Stimulated activated CD4-positive, alpha-beta T cell treated with anti-CD3 and anti-CD28 coated beads, Interleukin-4, amount 100 ng/mL, for 24 hours (primary cell): Measurements from ENCODE around the gene C2orf68.
"Not testable (repeated sequence)": the region's sequence is repeated elsewhere in the genome, so short reads cannot be mapped to it uniquely, and the experiment has no call there.

ENCODE experiments used
- DNase-seq: peaks from one replicate; pipeline ENCODE4 v3.0.0-alpha.2; 2020

Gene C2orf68

DNA sequence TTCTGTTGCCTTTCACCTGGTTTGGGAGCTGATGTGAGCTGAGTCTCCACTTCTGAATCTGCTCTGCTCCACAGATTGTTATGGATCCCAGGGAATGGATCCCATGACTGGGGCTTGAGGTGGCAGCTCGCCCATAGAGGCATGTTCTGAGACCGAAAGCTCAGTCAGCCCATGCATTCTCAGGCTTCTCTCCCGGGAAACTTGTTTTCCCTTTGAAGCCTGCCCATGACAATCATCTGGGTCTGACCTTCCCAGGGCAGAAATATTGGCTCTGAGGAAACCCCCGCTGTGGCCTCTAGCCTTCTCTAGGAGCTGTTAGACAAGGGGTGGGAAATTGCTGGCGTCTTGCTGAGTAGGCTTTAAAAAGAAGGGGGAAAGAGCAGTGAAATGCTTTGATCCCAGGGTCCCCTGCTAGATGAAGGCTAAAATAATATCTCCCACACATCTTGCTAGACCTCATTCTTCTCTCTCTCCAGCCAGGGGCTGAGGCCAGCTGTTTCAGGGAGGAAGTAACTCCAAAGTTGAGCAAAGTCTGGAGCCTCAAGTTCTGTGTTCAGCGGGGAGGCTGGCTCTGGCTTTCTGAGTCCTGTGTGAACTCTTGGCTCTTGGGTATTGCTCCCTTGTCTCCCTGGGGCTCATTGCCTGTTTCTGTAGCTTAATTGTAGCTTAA is 32.5 kb downstream of the C2orf68 start:
- DNase-seq: no peak

DNA sequence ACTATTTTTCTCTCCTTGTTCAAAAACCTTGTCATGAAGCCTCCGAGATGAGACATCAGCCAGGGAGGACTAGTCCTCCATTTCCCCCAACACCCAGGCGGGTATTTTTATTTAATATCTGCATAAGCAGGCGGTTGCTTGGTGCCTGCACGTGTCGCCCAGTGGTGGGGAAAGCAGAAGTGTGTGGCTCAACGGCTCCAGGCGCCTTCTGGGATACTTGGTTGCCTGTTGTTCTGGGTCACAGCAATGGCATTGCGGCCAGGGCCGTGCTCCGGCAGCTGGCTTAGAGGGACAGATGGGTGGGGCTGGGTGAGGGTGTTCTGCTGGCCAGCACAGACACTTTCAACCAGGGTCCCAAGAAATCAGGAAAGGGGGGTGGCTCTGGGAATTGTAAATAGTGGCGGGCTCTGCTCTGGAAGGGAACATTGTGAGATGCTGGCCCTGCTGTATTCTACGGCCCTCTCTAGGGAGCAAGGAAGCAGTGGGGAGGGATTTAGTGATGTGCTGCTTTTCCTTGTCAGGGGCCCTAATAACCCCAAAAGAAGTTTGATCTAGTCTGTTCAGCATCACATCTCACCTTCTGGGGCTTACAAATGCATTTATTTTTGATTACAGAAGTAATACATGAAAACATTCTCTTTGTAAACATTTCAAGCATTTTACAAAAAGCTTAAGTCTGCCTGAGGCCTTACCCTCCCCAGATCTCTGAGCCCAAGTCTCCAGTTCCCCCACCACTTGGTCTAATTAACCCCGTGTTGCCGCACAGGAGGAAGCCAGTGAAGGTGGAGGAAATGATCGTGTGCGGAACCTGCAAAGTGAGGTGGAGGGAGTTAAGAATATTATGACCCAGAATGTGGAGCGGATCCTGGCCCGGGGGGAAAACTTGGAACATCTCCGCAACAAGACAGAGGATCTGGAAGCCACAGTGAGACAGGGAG is 33.4 kb downstream of the C2orf68 start:
- DNase-seq: peak; percentile 30

DNA sequence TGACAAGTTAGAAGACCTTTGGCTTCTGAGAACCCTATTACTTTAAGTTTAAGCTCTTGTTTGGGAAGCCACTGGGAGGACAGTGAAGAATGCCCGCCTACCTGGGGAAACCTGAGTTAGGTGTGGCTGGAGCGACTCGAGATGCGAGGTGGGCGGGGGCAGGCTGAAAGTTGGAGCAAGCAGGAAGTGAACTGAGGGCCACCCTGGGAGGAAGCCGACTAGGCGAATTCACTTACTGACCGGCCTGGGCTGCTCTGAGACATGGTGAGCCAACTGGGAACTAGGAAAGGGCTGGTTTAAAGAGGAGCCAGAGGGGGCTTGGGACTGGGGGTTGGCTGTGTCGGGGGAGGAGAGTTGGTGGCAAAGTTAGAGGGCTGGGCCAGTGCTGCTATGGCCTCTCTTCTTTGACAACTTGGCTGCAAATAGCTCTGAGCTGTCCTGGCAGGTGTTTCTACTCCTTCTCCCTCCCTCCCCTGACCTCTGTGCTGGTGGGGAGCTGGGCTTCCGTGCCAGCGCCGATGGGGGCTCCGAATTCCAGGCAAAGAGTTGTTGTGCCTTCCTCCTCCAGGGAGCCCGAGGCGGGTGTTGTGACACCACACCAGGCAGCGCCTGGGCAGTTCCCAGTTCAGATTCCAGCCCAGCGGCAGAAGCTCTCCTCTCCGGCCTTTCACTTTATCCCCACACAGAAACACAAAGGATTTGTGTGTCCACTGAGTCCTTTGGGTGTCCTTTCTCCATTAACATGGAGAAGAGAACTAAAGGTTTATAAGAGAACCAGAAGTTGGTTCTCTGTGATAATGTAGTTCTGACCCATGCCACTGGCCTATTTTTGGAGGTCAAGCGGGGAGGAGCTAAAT is 34.3 kb downstream of the C2orf68 start, which contains the start of gene VAMP8:
Gene VAMP8 (plus strand): TSS at position 201 of the 857 bp plus-strand sequence. CDS start 61 bp downstream, at position 262.
- peak; percentile 70 for DNase-seq

GRCh38 chr2:85577063-85577385 is 34.8 kb downstream of the C2orf68 start:
- DNase-seq: no peak

DNA sequence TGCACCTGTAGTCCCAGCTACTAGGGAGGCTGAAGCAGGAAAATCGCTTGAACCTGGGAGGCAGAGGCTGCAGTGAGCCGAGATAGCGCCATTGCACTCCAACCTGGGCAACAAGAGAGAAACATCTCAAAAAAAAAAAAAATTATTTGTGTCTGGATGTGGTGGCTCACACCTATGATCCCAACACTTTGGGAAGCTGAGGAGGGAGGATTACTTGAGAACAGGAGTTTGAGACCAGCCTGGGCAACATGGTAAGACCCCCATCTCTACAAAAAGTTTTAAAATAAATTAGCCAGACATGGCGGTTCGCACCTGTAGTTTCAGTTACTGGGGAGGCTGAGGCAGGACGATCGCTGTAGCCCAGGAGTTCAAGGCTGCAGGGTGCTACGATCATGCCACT is 36.1 kb downstream of the C2orf68 start:
- no peak for DNase-seq

GRCh38 chr2:85566265-85566664 is 45.6 kb downstream of the C2orf68 start:
- DNase-seq: no peak

GRCh38 chr2:85564144-85564563 is 47.7 kb downstream of the C2orf68 start:
- DNase-seq: no peak

DNA sequence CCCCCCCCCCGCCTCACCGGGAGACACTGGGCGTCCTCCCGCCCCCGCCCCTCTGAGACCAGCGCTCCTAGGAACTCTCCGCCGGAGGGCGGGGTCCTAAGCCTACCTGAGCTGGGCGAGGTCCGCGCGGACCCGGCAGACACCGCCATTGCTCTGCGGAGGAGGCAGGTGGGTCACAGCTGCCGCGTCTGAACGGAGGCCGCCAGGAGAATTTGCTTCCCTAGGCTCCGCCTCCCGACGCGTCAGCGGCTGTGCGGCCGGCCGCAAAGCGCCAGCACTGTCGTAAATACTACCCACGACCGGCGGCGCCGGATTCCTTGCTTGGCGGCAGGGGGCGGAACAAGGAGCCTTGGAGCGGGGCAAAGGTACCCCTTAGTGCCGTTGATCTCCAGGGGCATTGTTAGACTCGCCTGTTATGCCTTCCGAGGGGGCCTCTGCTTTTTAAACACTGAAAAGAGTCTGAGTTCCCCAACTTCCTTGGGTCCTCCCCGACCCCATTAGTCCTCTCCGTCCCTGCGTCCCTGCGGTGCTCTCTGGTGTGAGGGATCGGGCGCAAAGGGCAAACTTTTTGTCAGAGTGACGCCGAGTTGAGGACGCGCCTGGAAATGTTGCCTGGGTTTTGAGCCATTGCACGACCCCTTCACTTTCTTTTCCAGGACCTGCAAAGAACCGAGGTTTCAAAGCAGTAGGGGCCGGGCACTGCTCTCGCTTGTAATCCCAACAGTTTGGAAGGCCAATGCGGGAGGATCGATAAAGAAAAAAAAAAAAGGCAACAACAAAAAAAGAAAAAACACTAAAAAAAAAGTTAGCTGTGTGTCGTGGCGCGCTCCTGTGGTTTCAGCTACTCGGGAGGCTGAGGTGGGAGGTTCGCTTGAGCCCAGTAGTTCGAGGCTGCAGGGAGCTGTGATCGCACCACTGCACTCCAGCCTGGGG is 50.3 kb downstream of the C2orf68 start, which contains the start of gene GGCX:
Gene GGCX (minus strand): TSS at position 214 of the 933 bp plus-strand sequence. CDS start 65 bp downstream, at position 149.
- DNase-seq: peak; percentile 95

- DNase-seq: no peak
Measured at GRCh38 chr2:85560812-85561279, 51.0 kb downstream of the C2orf68 start.

DNA sequence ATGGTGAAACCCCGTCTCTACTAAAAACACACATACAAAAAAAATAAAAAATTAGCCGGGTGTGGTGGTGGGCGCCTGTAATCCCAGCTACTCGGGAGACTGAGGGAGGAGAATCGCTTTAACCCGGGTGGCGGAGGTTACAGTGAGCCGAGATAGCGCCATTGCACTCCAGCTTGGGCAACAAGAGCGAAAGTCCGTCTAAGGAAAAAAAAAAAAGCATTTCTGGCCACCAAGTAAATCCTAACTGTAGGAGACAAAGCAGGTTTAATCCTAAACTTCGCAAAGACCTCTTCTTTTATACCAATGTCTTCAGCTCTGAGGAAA is 51.5 kb downstream of the C2orf68 start:
- DNase-seq: not testable (repeated sequence)

DNA sequence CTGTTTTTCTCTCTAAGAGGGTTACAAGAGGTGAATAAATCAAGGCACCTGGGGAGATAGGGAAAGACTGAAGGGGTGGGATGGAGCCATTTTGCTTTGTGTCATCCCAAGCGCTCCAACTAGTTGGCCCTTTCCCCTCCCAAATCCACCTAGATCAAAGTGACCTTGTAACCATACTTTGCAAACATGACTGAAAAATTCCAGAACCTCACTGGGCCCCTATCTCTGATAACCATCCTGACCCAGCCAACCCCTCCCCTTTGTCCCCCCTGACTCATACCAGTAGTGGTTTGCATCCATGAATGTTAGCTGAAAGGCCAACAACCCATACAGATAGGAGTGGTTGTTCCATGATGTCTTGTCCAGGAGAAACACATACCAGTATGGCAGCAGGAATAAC is 53.7 kb downstream of the C2orf68 start:
- DNase-seq: no peak

GRCh38 chr2:85557130-85557529 is 54.7 kb downstream of the C2orf68 start:
- no peak for DNase-seq
